Neural progenitor cell (in vitro differentiated cells): ENCODE results near the gene GRM8. TPM values are rescaled to one million over a fixed set of nuclear protein-coding genes. Genes with fewer than 3 reads are reported as not detected.

ENCODE experiments used
- DNase-seq: peaks from one replicate; pipeline ENCODE4 v3.0.0-alpha.2; 2016; ENCODE audit warnings: low spot score
- H2AFZ ChIP-seq: fragments of 200-600 bp; sonication (generic); replicated peaks from 2 replicates; pipeline ENCODE4 v1.6.1; 2016; ENCODE audit warnings: antibody characterized with exemption
- H3F3A ChIP-seq: fragments of 200-600 bp; sonication (generic); 2 replicates; pipeline ENCODE4 v1.6.1; 2016; ENCODE audit warnings: antibody characterized with exemption, low read depth
- H3K27ac ChIP-seq: fragments of 200-600 bp; sonication (generic); 2 replicates; pipeline ENCODE4 v1.5.1; 2016; ENCODE audit warnings: mild to moderate bottlenecking
- H3K27me3 ChIP-seq: fragments of 200-600 bp; sonication (generic); 2 replicates; pipeline ENCODE4 v1.6.1; 2016; ENCODE audit warnings: mild to moderate bottlenecking, moderate library complexity
- H3K36me3 ChIP-seq: fragments of 200-600 bp; sonication (generic); 2 replicates; pipeline ENCODE4 v1.5.1; 2016
- H3K4me1 ChIP-seq: fragments of 200-600 bp; sonication (generic); 2 replicates; pipeline ENCODE4 v1.6.1; 2016; ENCODE audit warnings: mixed run types
- H3K4me2 ChIP-seq: fragments of 200-600 bp; sonication (generic); 2 replicates; pipeline ENCODE4 v1.6.1; 2016
- H3K4me3 ChIP-seq: fragments of 200-600 bp; sonication (generic); 2 replicates; pipeline ENCODE4 v1.5.1; 2016
- H3K79me2 ChIP-seq: fragments of 200-600 bp; sonication (generic); 2 replicates; pipeline ENCODE4 v1.6.1; 2016; ENCODE audit warnings: low read depth
- H3K9ac ChIP-seq: fragments of 200-600 bp; sonication (generic); 2 replicates; pipeline ENCODE4 v1.6.1; 2016
- H3K9me3 ChIP-seq: fragments of 200-600 bp; sonication (generic); 2 replicates; pipeline ENCODE4 v1.5.1; 2016; ENCODE audit warnings: low read depth
- H4K20me1 ChIP-seq: fragments of 200-600 bp; sonication (generic); 2 replicates; pipeline ENCODE4 v1.6.1; 2016; ENCODE audit warnings: low read depth
- H3K27ac Mint-ChIP-seq: 3 replicates; pipeline ENCODE4 v1.8.0; 2021; ENCODE audit warnings: mixed read lengths
- H3K27me3 Mint-ChIP-seq: 2 replicates; pipeline ENCODE4 v1.8.0; 2022; ENCODE audit warnings: low read depth, mild to moderate bottlenecking, inconsistent platforms, moderate library complexity, mixed read lengths; ENCODE audit not compliant: insufficient read depth
- H3K36me3 Mint-ChIP-seq: 3 replicates; pipeline ENCODE4 v1.8.0; 2021; ENCODE audit warnings: mixed read lengths
- H3K4me1 Mint-ChIP-seq: 3 replicates; pipeline ENCODE4 v1.8.0; 2021; ENCODE audit warnings: mixed read lengths
- H3K4me3 Mint-ChIP-seq: 3 replicates; pipeline ENCODE4 v1.8.0; 2021; ENCODE audit warnings: mild to moderate bottlenecking, moderate library complexity, mixed read lengths
- H3K9me3 Mint-ChIP-seq: 3 replicates; pipeline ENCODE4 v1.8.0; 2020; ENCODE audit warnings: mixed read lengths
- EZH2 ChIP-seq: fragments of 200-600 bp; sonication (generic); IDR thresholded peaks from 2 replicates; pipeline ENCODE4 v1.6.1; 2017; ENCODE audit warnings: antibody characterized with exemption, mild to moderate bottlenecking, moderate library complexity
- EZH2phosphoT487 ChIP-seq: fragments of 200-600 bp; sonication (generic); IDR thresholded peaks from 2 replicates; pipeline ENCODE4 v1.6.1; 2017; ENCODE audit warnings: antibody characterized with exemption
- total RNA-seq: library from RNA; depleted of rRNA; stranded (reverse); fragments of >200 nt; gene quantifications from 2 replicates; pipeline ENCODE4 v1.2.3, GENCODE V29; 2015; ENCODE audit warnings: low replicate concordance
- TF ChIP-seq, protein P1 (sequence below): fragments of 200-600 bp; sonication (generic); IDR thresholded peaks from 2 replicates; pipeline ENCODE4 v1.5.1; 2017; ENCODE audit warnings: antibody characterized with exemption, mild to moderate bottlenecking

The GRM8 gene
- total RNA-seq, 1 donor from 2014 or later: 0.62 TPM

DNA sequence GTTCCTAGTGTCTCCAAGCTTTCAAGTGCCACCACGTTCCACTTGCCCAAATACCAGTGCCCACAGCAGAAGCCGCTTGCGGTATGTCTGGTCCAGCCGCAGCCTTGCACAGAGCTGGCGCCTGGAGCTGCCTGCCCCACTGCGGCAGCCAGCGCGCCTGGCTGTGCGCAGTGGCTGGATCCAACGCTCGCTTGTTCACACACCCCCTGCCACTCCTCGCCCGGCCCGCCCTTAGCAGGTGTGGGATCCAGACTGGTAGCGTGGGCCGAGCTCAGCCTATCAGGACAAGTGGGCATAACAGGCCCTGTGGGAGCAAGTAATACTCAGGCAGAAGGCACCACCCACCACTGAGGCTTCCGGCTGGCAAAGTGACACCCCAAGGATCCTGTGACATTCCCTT is 294.4 kb downstream of the GRM8 start:
- no peak overlapping the region for H3K4me2 ChIP-seq
- Mint-ChIP-seq H3K4me3 (no peak overlapping the region), H3K9me3 (no peaks in the 10 kb centered on the region), H3K27me3 (no peaks in the 10 kb centered on the region), H3K4me1 (peaks cover 4% of the 10 kb centered on the region), H3K27ac (no peak overlapping the region), H3K36me3 (no peaks in the 10 kb centered on the region)
- H3F3A ChIP-seq: no peaks in the 10 kb centered on the region
- no peak overlapping the region for H2AFZ ChIP-seq
- H3K4me1 ChIP-seq: peaks cover 6% of the 10 kb centered on the region
- no peaks in the 10 kb centered on the region for H3K27me3 ChIP-seq
- H3K4me3 ChIP-seq: no peak overlapping the region
- H3K79me2 ChIP-seq: no peaks in the 10 kb centered on the region
- H3K27ac ChIP-seq: no peak overlapping the region
- DNase-seq: no peak
- TF ChIP-seq EZH2 (no peak), EZH2phosphoT487 (no peak)
- TF ChIP-seq, protein P1, sequence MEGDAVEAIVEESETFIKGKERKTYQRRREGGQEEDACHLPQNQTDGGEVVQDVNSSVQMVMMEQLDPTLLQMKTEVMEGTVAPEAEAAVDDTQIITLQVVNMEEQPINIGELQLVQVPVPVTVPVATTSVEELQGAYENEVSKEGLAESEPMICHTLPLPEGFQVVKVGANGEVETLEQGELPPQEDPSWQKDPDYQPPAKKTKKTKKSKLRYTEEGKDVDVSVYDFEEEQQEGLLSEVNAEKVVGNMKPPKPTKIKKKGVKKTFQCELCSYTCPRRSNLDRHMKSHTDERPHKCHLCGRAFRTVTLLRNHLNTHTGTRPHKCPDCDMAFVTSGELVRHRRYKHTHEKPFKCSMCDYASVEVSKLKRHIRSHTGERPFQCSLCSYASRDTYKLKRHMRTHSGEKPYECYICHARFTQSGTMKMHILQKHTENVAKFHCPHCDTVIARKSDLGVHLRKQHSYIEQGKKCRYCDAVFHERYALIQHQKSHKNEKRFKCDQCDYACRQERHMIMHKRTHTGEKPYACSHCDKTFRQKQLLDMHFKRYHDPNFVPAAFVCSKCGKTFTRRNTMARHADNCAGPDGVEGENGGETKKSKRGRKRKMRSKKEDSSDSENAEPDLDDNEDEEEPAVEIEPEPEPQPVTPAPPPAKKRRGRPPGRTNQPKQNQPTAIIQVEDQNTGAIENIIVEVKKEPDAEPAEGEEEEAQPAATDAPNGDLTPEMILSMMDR: no peak
- H4K20me1 ChIP-seq: no peaks in the 10 kb centered on the region
- no peaks in the 10 kb centered on the region for H3K9me3 ChIP-seq
- no peaks in the 10 kb centered on the region for H3K36me3 ChIP-seq
- no peak overlapping the region for H3K9ac ChIP-seq

DNA sequence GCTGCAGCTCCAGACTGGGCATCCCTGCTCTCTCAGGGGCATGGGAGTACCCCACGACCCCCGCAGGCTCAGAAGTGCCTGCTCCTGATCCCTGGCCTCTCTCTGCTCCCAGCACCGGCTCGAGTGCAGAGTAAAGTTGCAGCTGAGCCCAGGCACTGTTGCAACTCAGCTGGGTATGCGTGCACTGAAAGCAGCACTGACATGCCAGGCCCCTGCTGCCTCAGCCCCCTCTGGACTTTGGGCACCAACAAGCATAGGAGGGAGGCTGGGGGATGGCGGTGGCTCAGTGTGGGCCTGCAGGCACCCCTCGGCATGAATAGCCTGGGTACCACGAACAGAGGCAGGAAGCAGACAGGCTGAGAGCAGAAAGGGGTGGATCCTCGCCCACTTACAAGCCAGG is 295.3 kb downstream of the GRM8 start:
- H3K9me3 ChIP-seq: no peaks in the 10 kb centered on the region
- TF ChIP-seq EZH2phosphoT487 (no peak), EZH2 (no peak)
- TF ChIP-seq, protein P1: no peak
- Mint-ChIP-seq H3K27ac (no peak overlapping the region), H3K9me3 (no peaks in the 10 kb centered on the region), H3K36me3 (no peaks in the 10 kb centered on the region), H3K4me3 (no peak overlapping the region), H3K4me1 (peaks cover 6% of the 10 kb centered on the region), H3K27me3 (no peaks in the 10 kb centered on the region)
- peaks cover 12% of the 10 kb centered on the region for H3K4me1 ChIP-seq
- no peak overlapping the region for H3K4me2 ChIP-seq
- no peak overlapping the region for H3K4me3 ChIP-seq
- H4K20me1 ChIP-seq: no peaks in the 10 kb centered on the region
- no peaks in the 10 kb centered on the region for H3K27me3 ChIP-seq
- no peaks in the 10 kb centered on the region for H3F3A ChIP-seq
- no peaks in the 10 kb centered on the region for H3K79me2 ChIP-seq
- H3K27ac ChIP-seq: no peak overlapping the region
- peak overlapping the region; percentile 31 for H2AFZ ChIP-seq
- no peaks in the 10 kb centered on the region for H3K36me3 ChIP-seq
- no peak overlapping the region for H3K9ac ChIP-seq
- DNase-seq: no peak

DNA sequence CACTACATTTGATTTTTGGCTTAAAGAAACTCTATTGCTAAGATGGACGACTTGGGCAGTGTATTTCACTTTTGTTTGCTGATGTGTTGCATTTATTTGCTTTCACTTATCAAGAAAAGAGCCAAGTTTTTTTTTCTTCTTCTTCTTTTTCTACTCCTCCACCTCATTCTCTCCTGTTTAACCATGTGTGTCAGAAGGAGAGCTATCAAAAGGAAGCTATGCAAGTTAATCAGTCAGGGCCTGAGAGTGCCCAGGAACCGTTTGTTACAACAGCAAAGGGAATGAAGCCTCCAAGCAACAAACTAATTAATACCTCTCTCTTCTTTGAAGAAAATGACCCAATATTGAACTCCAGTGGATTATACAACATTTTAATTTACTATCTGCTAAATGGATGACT is 299.3 kb downstream of the GRM8 start:
- TF ChIP-seq EZH2phosphoT487 (no peak), EZH2 (no peak)
- TF ChIP-seq, protein P1: no peak
- peak overlapping the region; percentile 26 for H3K27ac Mint-ChIP-seq
- H3K4me3 Mint-ChIP-seq: no peak overlapping the region

More for the DNA sequence above, 299.3 kb downstream of the GRM8 start:
- Mint-ChIP-seq H3K4me1 (peaks cover 6% of the 10 kb centered on the region), H3K9me3 (no peaks in the 10 kb centered on the region), H3K36me3 (no peaks in the 10 kb centered on the region), H3K27me3 (no peaks in the 10 kb centered on the region)
- DNase-seq: peak; percentile 36
- Histone ChIP-seq H3K27me3 (no peaks in the 10 kb centered on the region), H2AFZ (peak overlapping the region; percentile 71), H3K36me3 (no peaks in the 10 kb centered on the region), H4K20me1 (no peaks in the 10 kb centered on the region), H3K4me3 (no peak overlapping the region), H3K27ac (no peak overlapping the region), H3K79me2 (no peaks in the 10 kb centered on the region), H3K4me1 (peaks cover 12% of the 10 kb centered on the region), H3F3A (no peaks in the 10 kb centered on the region), H3K4me2 (peak overlapping the region; percentile 46), H3K9me3 (no peaks in the 10 kb centered on the region), H3K9ac (no peak overlapping the region)
